Natural killer cell treated with Interleukin-12 subunit alpha and Interleukin-12 subunit beta and Interleukin-15 and Interleukin-18, amount 100 ng/mL, for 72 hours (primary cell): ENCODE data around the gene DAAM1. TPM values are rescaled to one million over a fixed set of nuclear protein-coding genes. Genes with fewer than 3 reads are reported as not detected.

Experiments
- ATAC-seq, 2 donors: fragments of 150-1000 bp; cut with Tn5 transposase in 1 of 2; sonication (Bioruptor Pico), chemical (Tn5 transposase) in 1 of 2; 2 replicates each; pipeline ENCODE4 v1.10.0; 2021
- DNase-seq: peaks from one replicate; pipeline ENCODE4 v3.0.0; 2022; ENCODE audit warnings: low spot score
- H3K27ac Mint-ChIP-seq, 2 donors: 1 replicate in 1 of 2; 2 replicates in 1 of 2; pipeline ENCODE4 v1.8.0; 2022; ENCODE audit warnings: mixed read lengths in 2 of 2, mild to moderate bottlenecking in 1 of 2, moderate library complexity in 1 of 2
- H3K27me3 Mint-ChIP-seq, 2 donors: 1 replicate in 1 of 2; 2 replicates in 1 of 2; pipeline ENCODE4 v1.8.0; 2022; ENCODE audit warnings: mixed read lengths in 2 of 2
- H3K36me3 Mint-ChIP-seq: one replicate; pipeline ENCODE4 v1.8.0; 2022; ENCODE audit warnings: mixed read lengths
- H3K4me1 Mint-ChIP-seq, 2 donors: 1 replicate in 1 of 2; 2 replicates in 1 of 2; pipeline ENCODE4 v1.8.0; 2022; ENCODE audit warnings: low read depth in 2 of 2, mixed read lengths in 2 of 2, mild to moderate bottlenecking in 1 of 2
- H3K4me3 Mint-ChIP-seq: one replicate; pipeline ENCODE4 v1.8.0; 2022; ENCODE audit warnings: mixed read lengths
- H3K9me3 Mint-ChIP-seq: 2 replicates; pipeline ENCODE4 v1.8.0; 2022; ENCODE audit warnings: mixed read lengths
- total RNA-seq, 2 donors: library from RNA; stranded (reverse); gene quantifications; one replicate each; pipeline ENCODE4 v1.2.3, GENCODE V29; 2022

The DAAM1 gene
- total RNA-seq, 2 donors from 2014 or later = 21.3 to 22.5 TPM

DNA sequence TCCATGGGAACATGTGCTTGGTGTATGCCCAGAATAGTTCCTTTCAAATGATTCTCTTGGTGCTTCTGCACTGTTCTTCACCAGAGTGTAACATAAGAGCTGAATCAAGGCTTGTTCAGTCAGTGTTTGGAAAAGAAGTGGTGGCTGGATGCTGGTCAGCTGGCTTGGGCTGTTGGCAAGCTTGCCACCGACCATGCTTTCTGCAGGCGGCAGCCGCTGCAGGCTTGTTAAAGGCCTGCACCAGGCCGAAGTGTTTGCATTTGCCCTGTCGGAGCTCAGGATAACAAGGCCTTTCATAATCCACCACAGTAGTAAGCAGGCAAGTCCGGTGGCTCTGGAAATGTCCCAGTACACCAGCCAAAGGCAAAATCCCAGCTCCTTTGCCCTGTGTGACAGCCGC is 26.9 kb downstream of the DAAM1 start:
- no peak for DNase-seq
- ATAC-seq = no peak
- no peak overlapping the region for H3K27ac Mint-ChIP-seq
- H3K4me3 Mint-ChIP-seq = no peak overlapping the region
- H3K36me3 Mint-ChIP-seq = no peaks in the 10 kb centered on the region
- H3K27me3 Mint-ChIP-seq = no peaks in the 10 kb centered on the region
- peaks cover 6 to 9% of the 10 kb centered on the region in 2 donors for H3K4me1 Mint-ChIP-seq
- no peaks in the 10 kb centered on the region for H3K9me3 Mint-ChIP-seq

DNA sequence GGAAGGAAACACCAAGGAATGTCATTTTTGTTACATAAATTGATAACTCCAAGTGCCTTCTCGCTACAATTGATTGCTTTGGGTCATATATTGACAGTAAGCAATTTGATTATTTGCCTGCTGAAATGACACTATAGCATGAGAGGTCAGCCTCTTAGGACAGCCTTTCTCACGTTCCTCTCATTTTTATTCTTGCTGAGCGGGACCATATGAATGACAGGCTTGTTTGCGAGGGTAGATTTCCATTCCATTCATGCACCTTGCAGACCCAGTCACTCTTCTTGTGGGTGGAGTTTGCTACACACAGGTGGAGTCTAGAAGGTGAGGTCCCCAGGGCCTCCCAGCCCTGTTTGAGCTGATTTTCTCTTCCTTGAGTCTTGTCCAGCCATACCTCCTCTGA is 27.3 kb downstream of the DAAM1 start:
- Mint-ChIP-seq H3K4me3 (no peak overlapping the region), H3K36me3 (no peaks in the 10 kb centered on the region), H3K4me1 (peaks cover 6 to 10% of the 10 kb centered on the region in 2 donors), H3K9me3 (no peaks in the 10 kb centered on the region), H3K27me3 (no peaks in the 10 kb centered on the region), H3K27ac (no peak overlapping the region)
- ATAC-seq (no peak), DNase-seq (no peak)

DNA sequence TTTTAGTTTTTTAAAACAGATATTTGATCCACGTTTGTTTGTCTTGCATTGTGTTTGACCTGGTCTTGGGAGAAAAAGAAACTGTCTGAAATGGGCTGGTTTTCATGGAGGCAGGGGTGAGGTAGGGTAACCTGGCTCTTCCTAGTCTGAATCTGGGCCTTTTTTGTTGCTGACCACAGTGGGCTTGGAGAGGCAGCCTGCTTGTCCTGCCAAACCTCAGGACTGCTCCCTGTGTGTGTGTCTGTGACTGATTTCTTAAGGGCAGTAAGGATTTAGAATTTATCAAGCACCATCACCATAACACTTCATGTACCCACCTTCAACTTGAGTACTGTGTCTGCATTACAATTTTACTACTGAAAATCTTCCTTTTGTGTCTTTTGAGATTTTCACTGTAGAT is 28.5 kb downstream of the DAAM1 start:
- ATAC-seq = no peak
- peaks cover 0 to 10% of the 10 kb centered on the region in 2 donors for H3K4me1 Mint-ChIP-seq
- H3K36me3 Mint-ChIP-seq = no peaks in the 10 kb centered on the region
- no peak overlapping the region for H3K4me3 Mint-ChIP-seq
- H3K27me3 Mint-ChIP-seq = no peaks in the 10 kb centered on the region
- H3K9me3 Mint-ChIP-seq = no peaks in the 10 kb centered on the region
- DNase-seq = no peak
- no peak overlapping the region for H3K27ac Mint-ChIP-seq

DNA sequence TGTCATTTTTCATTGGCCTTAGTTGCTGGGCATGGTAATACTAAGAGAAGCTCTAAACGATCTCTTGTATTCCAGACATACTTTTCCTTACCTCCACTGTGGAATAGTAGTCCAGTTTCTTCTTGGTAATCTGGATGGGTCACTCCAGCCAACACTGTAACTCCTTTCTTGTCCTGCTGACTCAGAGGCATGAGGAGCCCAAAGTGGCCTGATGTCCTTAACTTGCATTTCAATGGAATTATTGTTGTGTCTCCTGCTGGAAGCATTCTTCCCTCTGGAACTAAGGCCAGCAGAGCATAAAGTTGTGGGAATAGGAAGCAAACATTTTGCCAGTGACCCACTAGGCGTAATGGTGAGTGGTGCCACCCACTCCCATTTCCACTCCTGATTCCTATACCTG is 33.1 kb downstream of the DAAM1 start:
- no peaks in the 10 kb centered on the region for H3K27me3 Mint-ChIP-seq
- H3K4me1 Mint-ChIP-seq = peaks cover 0 to 8% of the 10 kb centered on the region in 2 donors
- H3K27ac Mint-ChIP-seq = no peak overlapping the region
- H3K4me3 Mint-ChIP-seq = no peak overlapping the region
- no peaks in the 10 kb centered on the region for H3K9me3 Mint-ChIP-seq
- DNase-seq (no peak), ATAC-seq (no peak)
- H3K36me3 Mint-ChIP-seq = no peaks in the 10 kb centered on the region

DNA sequence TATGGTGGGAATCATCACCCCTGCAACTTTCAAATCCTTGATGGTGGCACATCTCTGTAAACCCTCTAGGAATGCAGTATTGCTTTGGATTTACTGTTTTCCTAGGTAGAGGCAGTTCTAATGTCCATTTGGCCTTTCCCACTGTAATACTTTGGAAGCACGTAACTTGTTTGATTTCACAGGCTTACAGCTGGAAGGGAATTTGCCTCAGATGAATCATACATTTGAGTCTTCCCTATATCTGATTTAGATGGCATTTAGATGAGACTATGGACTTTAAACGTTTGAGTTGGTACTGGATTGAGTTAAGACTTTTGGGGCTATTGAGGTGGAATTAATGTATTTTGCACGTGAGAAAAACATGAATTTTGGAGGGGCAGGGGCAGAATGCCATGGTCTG is 35.9 kb downstream of the DAAM1 start:
- Mint-ChIP-seq H3K36me3 (no peaks in the 10 kb centered on the region), H3K27ac (no peak overlapping the region), H3K4me1 (peaks cover 0 to 8% of the 10 kb centered on the region in 2 donors), H3K4me3 (no peak overlapping the region), H3K27me3 (no peaks in the 10 kb centered on the region), H3K9me3 (no peaks in the 10 kb centered on the region)
- DNase-seq (no peak), ATAC-seq (no peak)

DNA sequence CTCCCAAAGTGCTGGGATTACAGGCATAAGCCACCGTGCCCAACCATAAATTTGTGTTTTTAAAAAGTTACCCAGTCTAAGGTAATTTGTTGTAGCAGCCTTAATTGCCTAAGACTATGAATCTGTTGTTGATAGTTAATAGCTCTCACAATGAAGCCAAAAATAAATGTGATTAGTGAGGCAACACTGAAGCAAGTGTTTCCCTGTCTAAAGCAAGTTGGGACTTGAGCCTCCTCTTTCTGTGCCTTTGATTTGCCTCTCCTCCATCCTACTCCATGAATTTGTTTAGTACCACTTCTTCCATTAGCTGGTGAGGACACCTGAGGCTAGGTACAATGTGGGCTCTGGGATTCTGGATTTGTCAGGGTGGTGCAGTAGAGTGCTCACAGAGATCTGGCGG is 36.8 kb downstream of the DAAM1 start:
- no peak overlapping the region for H3K27ac Mint-ChIP-seq
- DNase-seq (no peak), ATAC-seq (no peak)
- no peaks in the 10 kb centered on the region for H3K9me3 Mint-ChIP-seq
- H3K36me3 Mint-ChIP-seq = no peaks in the 10 kb centered on the region
- H3K4me1 Mint-ChIP-seq = peaks cover 0 to 11% of the 10 kb centered on the region in 2 donors
- no peaks in the 10 kb centered on the region for H3K27me3 Mint-ChIP-seq
- H3K4me3 Mint-ChIP-seq = no peak overlapping the region

DNA sequence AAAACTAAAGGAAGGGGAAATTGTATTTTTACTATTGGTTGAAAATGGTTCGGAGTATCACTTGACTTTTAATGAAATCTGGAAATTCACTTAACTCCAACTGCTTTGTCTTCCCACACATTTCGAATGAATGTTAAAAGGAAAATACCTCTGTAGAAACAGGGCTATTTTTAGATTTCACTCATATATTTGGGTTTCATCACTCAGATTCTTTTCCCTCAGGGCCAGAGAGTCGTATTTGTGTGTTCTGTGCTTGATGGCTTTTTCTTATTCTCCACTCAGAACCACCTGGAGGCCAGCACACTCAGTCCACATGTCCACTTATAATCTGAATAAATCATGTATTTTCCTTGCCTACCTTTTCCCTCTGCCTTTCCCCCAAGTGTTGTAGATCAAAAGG is 40.0 kb downstream of the DAAM1 start:
- Mint-ChIP-seq H3K27me3 (no peaks in the 10 kb centered on the region), H3K36me3 (no peaks in the 10 kb centered on the region), H3K4me1 (peaks cover 0 to 8% of the 10 kb centered on the region in 2 donors), H3K9me3 (no peaks in the 10 kb centered on the region), H3K4me3 (no peak overlapping the region), H3K27ac (no peak overlapping the region)
- DNase-seq = no peak
- no peak for ATAC-seq

DNA sequence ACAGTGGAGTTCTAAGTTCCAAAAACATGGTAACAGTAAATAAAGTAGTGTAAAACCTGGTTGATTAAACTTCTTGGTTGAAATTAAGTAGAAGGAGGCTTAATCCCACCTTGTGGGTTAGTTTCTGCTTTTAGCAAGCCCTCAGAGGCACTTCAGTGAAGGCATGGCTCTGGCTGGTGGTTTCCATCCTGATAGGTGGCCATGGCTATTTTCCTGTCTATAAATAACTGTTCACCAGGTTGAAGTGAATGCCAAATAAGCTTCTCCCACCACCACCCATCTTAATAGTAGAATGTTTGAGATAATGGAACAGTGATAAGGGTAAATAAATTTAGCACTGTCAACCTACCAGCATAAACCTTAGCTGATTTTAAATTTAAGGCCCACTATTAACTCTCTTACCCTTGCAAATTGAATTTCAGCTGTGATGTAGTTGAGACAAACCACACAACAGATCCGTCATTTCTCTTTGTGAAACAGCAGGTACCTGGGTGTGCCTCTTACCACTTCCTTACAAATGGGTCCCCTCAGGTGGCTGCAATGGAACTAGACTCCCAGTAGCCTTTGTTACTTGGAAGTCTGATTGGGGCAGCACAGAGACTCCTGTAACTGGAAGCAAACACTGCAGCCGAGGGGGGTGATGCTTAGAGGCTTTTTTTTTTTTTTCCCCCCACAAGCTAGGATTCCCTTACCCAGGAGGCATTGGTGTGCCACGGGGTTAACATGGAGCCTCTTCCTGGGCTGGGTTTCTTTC is 41.4 kb downstream of the DAAM1 start:
- DNase-seq (no peak), ATAC-seq (no peak)
- no peaks in the 10 kb centered on the region for H3K36me3 Mint-ChIP-seq
- no peak overlapping the region for H3K27ac Mint-ChIP-seq
- no peak overlapping the region for H3K4me3 Mint-ChIP-seq
- no peaks in the 10 kb centered on the region for H3K27me3 Mint-ChIP-seq
- H3K4me1 Mint-ChIP-seq = peaks cover 0 to 8% of the 10 kb centered on the region in 2 donors
- no peaks in the 10 kb centered on the region for H3K9me3 Mint-ChIP-seq

DNA sequence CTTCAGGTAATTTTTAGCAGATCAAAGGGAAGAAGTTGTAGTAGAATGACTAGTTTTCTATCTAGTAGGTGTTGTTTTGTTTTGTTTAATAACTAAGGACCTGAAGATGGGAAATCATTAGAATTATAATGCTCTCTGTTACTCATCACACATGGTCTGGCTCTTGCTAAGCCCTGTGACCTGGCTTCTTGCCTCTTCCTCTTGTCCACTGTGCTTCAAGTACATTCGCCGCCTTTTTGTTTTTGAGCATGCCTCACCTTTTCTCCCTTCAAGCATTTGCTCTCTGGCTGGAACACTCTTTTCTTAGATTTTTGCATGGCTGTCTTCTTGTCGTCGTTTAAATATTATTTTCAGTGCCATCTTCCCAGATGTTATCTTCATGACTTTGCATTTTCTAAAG is 47.7 kb downstream of the DAAM1 start:
- peaks cover 4 to 16% of the 10 kb centered on the region in 2 donors for H3K4me1 Mint-ChIP-seq
- no peak for ATAC-seq
- H3K27me3 Mint-ChIP-seq = no peaks in the 10 kb centered on the region
- H3K4me3 Mint-ChIP-seq = no peak overlapping the region
- H3K27ac Mint-ChIP-seq = no peak overlapping the region
- H3K36me3 Mint-ChIP-seq = no peaks in the 10 kb centered on the region
- no peak for DNase-seq
- no peaks in the 10 kb centered on the region for H3K9me3 Mint-ChIP-seq

DNA sequence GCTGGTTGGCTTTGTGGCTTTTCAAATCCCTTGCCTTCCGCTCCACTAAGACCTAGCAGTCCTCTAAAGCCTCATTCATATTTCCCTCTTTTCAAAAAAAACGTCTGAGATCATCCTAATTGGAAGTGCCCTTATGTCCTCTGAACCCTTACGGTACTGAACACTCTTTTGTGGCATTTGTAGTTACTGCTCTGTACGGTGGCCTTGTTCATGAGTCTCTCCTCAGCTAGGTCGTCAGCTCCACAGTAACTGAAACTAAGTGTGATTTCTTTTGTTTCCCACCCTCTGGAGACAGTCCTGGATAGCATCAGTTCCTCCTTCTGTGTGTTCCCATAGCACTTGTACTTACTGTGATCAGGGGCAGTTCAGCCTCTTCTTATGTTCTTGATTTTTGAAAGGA is 49.7 kb downstream of the DAAM1 start:
- Mint-ChIP-seq H3K4me3 (no peak overlapping the region), H3K4me1 (peaks cover 4 to 13% of the 10 kb centered on the region in 2 donors), H3K27me3 (no peaks in the 10 kb centered on the region), H3K9me3 (no peaks in the 10 kb centered on the region), H3K36me3 (no peaks in the 10 kb centered on the region), H3K27ac (no peak overlapping the region)
- DNase-seq (no peak), ATAC-seq (no peak)

DNA sequence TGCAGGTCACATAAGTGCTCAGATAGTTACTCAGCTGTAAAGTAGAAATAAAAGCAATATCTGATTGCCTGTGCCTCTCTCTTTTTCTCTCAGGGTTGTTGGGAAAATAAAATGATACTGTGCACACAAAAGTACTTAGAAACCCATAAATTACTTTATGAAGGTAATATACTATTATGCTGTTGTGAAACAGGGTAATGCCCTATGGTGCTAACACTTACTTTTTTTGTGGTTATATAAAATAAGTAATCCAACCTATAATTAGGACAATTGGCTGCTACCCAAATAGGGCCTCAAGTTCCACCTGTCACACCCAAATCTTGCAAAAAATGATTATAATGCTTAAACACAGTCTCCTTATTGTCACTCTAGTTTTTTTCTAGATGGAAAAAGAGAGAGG is 50.6 kb downstream of the DAAM1 start:
- ATAC-seq = no peak
- DNase-seq = no peak

DNA sequence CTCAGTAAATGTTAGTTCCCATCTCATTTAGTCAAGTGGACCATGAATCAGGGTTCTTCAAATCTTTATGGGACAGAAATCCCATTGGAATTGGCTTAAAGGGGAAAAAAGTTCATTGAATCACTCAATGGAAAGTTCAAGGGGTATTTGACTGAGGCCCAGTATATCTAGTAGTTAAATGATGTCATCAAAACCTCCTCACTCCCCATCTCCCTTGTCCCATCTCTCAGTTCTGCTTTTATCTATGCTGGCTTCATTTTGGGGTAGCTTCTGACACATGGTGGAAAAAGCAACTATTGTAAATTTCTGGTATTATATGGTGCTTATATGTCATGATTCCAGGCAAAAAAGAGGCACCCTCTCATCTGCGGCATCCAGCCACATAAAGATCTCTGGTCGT is 51.9 kb downstream of the DAAM1 start:
- Mint-ChIP-seq H3K27ac (peak overlapping the region in 1 of 2 donors; percentile 22), H3K9me3 (no peaks in the 10 kb centered on the region), H3K4me1 (peaks cover 4 to 25% of the 10 kb centered on the region in 2 donors), H3K4me3 (no peak overlapping the region), H3K27me3 (no peaks in the 10 kb centered on the region), H3K36me3 (no peaks in the 10 kb centered on the region)
- ATAC-seq (no peak), DNase-seq (no peak)

More for the DNA sequence above, 50.6 kb downstream of the DAAM1 start:
- no peaks in the 10 kb centered on the region for H3K36me3 Mint-ChIP-seq
- H3K27ac Mint-ChIP-seq = no peak overlapping the region
- no peaks in the 10 kb centered on the region for H3K9me3 Mint-ChIP-seq
- no peaks in the 10 kb centered on the region for H3K27me3 Mint-ChIP-seq
- H3K4me3 Mint-ChIP-seq = no peak overlapping the region
- peaks cover 4 to 18% of the 10 kb centered on the region in 2 donors for H3K4me1 Mint-ChIP-seq

DNA sequence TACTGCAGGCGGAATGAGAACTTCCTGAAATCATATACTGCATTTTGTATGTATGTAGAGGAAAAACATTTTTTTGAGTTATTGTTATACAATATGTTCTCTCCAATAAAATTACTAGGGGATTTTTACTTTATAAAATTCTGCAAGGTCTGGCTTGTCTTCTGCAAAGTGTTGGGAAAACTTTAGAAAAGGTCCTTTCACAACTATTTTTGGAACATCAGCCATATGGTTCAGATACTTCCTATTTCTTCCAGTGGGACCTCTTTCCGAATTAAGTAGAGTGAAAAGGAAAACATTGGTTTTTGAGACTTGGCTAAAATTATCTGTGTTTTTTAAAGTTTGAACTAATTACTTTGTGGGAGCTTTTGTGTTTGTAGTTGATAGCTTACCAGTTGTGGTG is 52.7 kb downstream of the DAAM1 start:
- DNase-seq (no peak), ATAC-seq (no peak)
- no peak overlapping the region for H3K4me3 Mint-ChIP-seq
- no peaks in the 10 kb centered on the region for H3K9me3 Mint-ChIP-seq
- H3K4me1 Mint-ChIP-seq = peaks cover 12 to 27% of the 10 kb centered on the region in 2 donors
- H3K27ac Mint-ChIP-seq = no peak overlapping the region
- no peaks in the 10 kb centered on the region for H3K27me3 Mint-ChIP-seq
- H3K36me3 Mint-ChIP-seq = no peaks in the 10 kb centered on the region

DNA sequence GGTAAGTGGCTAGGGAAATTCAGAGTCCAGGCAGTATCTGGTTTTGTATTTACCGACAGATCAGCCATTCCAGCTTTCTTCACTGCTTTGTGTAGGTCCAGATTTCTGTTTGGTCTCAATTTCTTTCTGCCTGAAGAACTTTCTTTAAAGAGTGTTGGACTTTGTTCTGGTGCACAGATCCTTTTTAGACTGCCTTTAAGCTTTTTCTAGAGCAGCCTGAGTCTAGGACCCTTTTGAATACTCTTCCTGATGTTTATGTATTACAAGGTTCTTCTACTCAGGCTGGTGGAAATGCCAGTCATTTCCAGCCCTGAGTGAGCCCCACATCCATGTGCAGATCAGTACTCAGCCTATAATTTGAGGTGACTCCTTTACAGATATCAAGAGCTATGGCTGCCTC is 54.7 kb downstream of the DAAM1 start:
- ATAC-seq (peak in 1 of 2 donors; percentile 6), DNase-seq (no peak)
- Mint-ChIP-seq H3K27me3 (no peaks in the 10 kb centered on the region), H3K27ac (peak overlapping the region in 1 of 2 donors; percentile 77), H3K9me3 (no peaks in the 10 kb centered on the region), H3K36me3 (no peaks in the 10 kb centered on the region), H3K4me1 (peaks cover 18 to 28% of the 10 kb centered on the region in 2 donors), H3K4me3 (no peak overlapping the region)

DNA sequence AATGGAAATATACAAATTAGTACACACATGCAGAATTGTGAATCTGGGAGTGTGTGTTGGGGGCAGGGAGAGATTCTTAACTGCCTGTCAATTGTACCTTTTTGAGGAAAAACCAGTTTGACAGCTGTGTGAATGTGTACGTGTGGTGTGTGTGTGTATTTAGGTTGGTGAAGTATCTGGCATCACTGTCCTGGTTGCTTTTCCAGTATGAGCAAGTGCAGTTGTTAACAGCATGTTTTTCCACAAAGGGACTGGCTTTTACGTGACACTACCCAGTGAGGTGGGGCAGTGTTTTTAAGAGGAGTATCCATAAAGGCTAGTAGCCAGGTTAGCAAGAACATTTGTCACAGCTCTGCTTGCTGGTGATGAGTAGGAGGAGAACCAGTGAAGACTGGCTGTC is 56.1 kb downstream of the DAAM1 start:
- H3K27me3 Mint-ChIP-seq = no peaks in the 10 kb centered on the region
- ATAC-seq (no peak), DNase-seq (no peak)
- H3K27ac Mint-ChIP-seq = peak overlapping the region in 1 of 2 donors; percentile 77
- no peaks in the 10 kb centered on the region for H3K36me3 Mint-ChIP-seq
- H3K9me3 Mint-ChIP-seq = no peaks in the 10 kb centered on the region
- peaks cover 18 to 28% of the 10 kb centered on the region in 2 donors for H3K4me1 Mint-ChIP-seq
- H3K4me3 Mint-ChIP-seq = no peak overlapping the region
